GM13977 (cell line): ENCODE data around the gene UBL4A.
A peak's percentile ranks its signal among the peaks of the same experiment; 100 is the strongest.

Experiments used
- DNase-seq: peaks from one replicate; pipeline ENCODE4 v3.0.0; 2012; ENCODE audit warnings: low spot score
- CTCF ChIP-seq: IDR thresholded peaks from 2 replicates; pipeline ENCODE4 v1.5.1; 2012; ENCODE audit warnings: mild to moderate bottlenecking, control low read depth; ENCODE audit not compliant: insufficient read depth; ENCODE audit errors: extremely low read depth, missing control alignments
- in situ Hi-C: fragments of 300-500 bp; cut with MboI; formaldehyde crosslinking; loops from one replicate; pipeline ENCODE4 v1.12.0; 2022; ENCODE audit warnings: low sequenced_read_pairs, low pct_unique_long_range_greater_than_20kb, mixed read lengths, inconsistent platforms; ENCODE audit not compliant: unreplicated experiment

UBL4A gene

GRCh38 chrX:154486396-154487207, at the start of gene UBL4A:
Gene UBL4A (minus strand): TSS chrX:154486615. CDS start chrX:154486584, 31 bp downstream.
- in situ Hi-C loops, result no loop called here
- no peak for TF ChIP-seq CTCF
- peak; percentile 86 for DNase-seq

- no peak for DNase-seq
- in situ Hi-C loops, result no loop called here
- no peak for TF ChIP-seq CTCF
Measured at GRCh38 chrX:154535892-154536291, 49.5 kb upstream of the UBL4A start.

- peak; percentile 94 for DNase-seq
- in situ Hi-C loops, result no loop called here
- TF ChIP-seq CTCF, result peak; percentile 100
Measured at GRCh38 chrX:154534526-154535322, 48.3 kb upstream of the UBL4A start.

- TF ChIP-seq CTCF, result no peak
- in situ Hi-C loops, result no loop called here
- DNase-seq, result no peak
Measured at GRCh38 chrX:154532690-154533089, 46.3 kb upstream of the UBL4A start.

- TF ChIP-seq CTCF, result no peak
- in situ Hi-C loops, result no loop called here
- DNase-seq, result no peak
Measured at GRCh38 chrX:154531626-154532025, 45.2 kb upstream of the UBL4A start.

- DNase-seq, result no peak
- no peak for TF ChIP-seq CTCF
- in situ Hi-C loops, result no loop called here
Measured at GRCh38 chrX:154530286-154530685, 43.9 kb upstream of the UBL4A start.
